ENCODE results near the gene BRD3OS.

DNA sequence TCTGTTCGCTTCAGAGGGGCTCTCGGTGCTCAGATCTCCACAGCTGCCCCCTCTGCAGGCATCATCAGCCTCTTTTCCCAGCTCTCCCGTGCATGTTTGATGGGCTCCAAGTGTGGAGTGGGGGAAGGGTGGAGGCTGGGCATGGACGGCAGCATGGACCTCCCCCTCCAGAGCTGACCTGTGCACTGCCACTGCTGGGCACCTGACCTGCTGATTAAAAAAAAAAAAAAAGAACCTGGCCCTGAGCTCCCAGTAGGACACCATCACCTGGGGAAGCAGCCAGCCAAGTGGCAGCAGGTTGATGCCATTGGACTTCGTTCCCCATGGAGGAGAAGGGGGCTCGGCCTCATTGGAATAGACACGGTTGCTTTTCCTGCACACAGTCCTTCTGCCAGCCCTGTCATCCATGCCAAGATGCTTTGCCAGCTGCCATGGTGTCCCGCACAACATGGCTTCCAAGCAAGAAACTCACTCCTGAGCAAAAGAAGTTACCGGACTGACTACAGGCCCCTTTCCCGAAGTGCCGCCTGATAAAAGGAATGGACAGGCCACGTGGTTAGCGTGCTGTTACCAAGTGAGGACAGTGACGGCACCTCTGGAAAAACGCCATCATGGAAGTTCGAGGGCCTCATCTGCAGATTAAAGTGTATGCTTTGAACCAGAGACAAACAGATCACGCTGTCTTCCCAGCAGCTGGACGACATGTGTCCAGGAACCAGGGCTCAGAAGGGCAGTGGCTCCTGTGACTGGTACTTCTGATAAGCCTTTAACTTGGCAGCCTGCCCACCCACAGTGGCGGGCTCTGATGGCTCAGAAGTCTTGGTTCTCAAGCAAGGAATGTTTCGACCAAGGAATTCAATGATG lies 14.7 kb upstream of the BRD3OS start:
- TF ChIP-seq EZH2 (IDR thresholded peaks at IDR 0.05; ENCODE audit: low read length, missing control alignments) = no peak
- TF ChIP-seq, protein P1, sequence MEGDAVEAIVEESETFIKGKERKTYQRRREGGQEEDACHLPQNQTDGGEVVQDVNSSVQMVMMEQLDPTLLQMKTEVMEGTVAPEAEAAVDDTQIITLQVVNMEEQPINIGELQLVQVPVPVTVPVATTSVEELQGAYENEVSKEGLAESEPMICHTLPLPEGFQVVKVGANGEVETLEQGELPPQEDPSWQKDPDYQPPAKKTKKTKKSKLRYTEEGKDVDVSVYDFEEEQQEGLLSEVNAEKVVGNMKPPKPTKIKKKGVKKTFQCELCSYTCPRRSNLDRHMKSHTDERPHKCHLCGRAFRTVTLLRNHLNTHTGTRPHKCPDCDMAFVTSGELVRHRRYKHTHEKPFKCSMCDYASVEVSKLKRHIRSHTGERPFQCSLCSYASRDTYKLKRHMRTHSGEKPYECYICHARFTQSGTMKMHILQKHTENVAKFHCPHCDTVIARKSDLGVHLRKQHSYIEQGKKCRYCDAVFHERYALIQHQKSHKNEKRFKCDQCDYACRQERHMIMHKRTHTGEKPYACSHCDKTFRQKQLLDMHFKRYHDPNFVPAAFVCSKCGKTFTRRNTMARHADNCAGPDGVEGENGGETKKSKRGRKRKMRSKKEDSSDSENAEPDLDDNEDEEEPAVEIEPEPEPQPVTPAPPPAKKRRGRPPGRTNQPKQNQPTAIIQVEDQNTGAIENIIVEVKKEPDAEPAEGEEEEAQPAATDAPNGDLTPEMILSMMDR (conservative IDR thresholded peaks at IDR 0.05 in 1 of 2, IDR thresholded peaks at IDR 0.05 in 1 of 2; ENCODE audit: low read depth in 1 of 2, low read length in 2 of 2) = no peak
